Activated T-cell treated with anti-CD3 and anti-CD28 coated beads, Interleukin-2, amount 50 U/mL, for 48 hours (primary cell): ENCODE measurements around the gene MFN2.
"Not testable (repeated sequence)": the region's sequence is repeated elsewhere in the genome, so short reads cannot be mapped to it uniquely, and the experiment has no call there.

Source experiments
- DNase-seq, 2 experiments: peaks; one replicate each; pipeline ENCODE4 v3.0.0-alpha.2; 2020

The MFN2 gene

GRCh38 chr1:12001249-12001917, 21.1 kb downstream of the MFN2 start:
- peak; percentile 74 to 76 for DNase-seq

DNA sequence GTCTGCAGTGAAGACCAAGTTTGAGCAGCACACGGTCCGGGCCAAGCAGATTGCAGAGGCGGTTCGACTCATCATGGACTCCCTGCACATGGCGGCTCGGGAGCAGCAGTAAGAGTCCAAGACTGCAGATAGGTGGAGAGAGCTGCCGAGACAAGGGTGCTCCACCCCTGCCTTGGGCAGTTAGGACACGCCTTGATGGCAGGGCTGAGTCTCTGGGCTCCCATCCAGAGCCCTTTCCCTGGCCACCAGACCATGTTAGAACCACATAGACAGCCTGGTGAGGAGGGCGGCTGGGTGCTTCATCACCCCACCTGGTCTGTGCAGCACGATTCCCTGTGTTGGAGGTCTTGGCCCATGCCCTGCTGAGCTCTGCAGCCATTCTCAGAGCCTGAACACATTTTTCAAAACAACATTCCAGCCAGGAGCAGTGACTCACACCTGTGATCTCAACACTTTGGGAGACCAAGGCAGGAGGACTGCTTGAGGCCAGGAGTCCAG, 21.8 kb downstream of the MFN2 start:
- DNase-seq, result no peak

GRCh38 chr1:12003762-12004161, 23.5 kb downstream of the MFN2 start:
- DNase-seq, result no peak

GRCh38 chr1:12005488-12006166, 25.4 kb downstream of the MFN2 start:
- no peak for DNase-seq

- no peak for DNase-seq
These were observed 26.1 kb downstream of the MFN2 start for GRCh38 chr1:12006167-12006921.

GRCh38 chr1:12007204-12007603, 27.0 kb downstream of the MFN2 start:
- DNase-seq, result no peak

DNA sequence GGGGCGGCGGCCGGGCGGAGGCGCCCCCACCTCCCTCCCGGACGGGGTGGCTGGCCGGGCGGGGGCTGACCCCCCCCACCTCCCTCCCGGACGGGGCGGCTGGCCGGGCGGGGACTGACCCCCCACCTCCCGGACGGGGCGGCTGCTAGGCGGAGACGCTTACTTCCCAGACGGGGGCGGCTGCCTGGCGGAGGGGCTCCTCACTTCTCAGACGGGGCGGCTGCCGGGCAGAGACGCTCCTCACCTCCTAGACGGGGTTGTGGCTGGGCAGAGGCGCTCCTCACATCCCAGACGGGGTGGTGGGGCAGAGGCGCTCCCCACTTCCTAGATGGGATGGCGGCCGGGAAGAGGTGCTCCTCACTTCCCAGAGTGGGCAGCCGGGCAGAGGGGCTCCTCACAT, 28.1 kb downstream of the MFN2 start:
- not testable (repeated sequence) for DNase-seq

DNA sequence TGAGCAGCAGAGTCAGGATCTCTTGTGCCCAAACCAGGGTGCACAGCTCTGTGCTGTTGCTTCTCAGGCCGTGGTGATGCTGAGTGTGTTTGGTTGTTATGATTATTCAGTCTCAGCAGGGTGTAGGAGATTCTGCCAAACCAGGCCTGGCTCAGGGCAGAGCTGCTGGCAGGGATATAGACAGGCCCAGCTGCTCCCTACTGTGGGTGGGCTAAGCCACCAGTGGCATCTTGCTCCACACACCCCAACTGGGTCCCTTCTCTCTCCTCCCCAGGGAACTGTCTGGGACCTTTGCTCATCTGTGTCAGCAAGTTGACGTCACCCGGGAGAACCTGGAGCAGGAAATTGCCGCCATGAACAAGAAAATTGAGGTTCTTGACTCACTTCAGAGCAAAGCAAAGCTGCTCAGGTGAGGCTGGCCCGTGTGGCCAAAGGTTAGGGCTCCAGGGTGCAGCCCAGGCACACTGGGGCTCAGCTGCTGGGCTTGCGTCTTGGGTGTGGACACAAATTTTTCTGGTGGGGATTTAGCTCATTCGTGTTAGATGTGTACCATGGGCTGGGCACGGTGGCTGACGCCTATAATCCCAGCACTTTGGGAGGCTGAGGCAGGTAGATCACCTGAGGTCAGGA, 29.2 kb downstream of the MFN2 start:
- no peak for DNase-seq

DNA sequence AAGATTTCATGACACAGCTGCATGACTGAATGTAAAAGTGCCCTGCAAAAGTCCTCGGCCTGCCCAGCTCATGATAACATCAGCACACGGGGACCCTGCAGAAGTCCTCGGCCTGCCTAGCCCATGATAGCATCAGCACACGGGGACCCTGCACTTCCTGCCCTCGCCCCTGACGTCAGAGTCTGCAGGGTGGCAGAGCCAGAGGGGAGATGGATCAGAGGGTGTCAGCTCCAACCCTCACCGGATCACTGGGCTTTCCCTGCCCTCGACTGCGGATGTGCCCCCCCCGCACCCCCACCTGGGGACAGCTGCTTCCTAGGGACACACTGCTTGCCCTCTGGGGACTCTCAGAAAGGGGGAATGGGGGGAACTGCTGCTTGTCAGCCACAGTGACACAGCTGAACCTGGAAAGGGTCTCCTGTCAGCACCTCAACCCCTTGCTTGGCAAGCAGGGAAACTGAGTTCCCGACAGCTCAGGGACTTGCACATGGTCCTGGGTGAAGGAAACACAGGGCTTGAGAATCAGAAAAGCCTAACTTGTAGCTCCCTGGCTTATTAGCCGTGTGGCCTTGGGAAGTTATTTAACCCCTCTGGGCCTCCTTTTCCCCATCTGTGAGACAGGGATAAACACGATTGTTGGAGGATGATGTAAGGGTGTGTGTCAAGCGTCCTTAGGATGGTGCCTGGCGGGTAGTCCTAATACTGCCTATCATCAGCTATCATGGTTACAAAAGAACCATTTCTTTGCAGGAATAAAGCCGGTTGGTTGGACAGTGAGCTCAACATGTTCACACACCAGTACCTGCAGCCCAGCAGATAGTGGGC, 30.7 kb downstream of the MFN2 start:
- DNase-seq, result no peak

DNA sequence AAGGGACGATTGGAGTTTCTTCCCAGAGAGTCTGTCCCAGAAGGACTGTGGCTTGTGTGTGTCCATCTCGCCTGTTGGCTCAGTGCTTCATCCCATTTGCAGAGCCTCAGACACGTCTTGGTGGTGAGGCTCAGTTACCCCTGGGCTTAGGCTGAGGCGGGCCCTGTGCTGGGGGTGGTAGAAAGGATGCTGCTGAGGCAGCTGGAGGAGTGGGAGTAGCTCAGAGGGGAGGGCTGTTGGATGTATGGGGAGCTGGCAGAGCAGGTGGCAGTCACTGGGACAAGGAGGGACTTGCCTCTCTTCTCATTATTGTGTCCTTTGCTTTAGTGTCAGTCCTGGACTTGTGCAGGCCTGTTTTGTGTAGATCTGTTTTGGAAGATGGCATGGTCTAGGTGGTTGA, 31.8 kb downstream of the MFN2 start:
- no peak for DNase-seq

- DNase-seq, result peak in 1 of 2 experiments; percentile 40
These were observed 32.5 kb downstream of the MFN2 start for GRCh38 chr1:12012560-12013316.

GRCh38 chr1:12014141-12014991, 34.1 kb downstream of the MFN2 start:
- DNase-seq, result peak in 1 of 2 experiments; percentile 40

DNA sequence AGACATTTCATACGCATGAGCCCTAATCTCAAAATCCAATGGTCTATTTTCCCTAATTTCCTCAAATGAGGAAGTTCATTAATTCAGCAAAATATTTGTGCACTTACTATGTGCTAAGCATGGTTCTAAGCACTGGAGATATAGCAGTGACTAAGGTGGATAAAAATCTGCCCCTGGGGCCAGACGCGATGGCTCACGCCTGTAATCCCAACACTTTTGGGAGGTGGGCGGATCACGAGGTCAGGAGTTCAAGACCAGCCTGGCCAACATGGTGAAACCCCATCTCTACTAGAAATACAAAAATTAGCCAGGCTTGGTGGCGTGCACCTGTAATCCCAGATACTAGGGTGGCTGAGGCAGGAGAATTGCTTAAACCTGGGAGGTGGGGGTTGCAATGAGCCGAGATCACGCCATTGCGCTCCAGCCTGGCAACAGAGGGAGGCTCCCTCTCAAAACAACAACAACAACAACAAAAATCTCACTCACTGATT, 34.8 kb downstream of the MFN2 start:
- no peak for DNase-seq

DNA sequence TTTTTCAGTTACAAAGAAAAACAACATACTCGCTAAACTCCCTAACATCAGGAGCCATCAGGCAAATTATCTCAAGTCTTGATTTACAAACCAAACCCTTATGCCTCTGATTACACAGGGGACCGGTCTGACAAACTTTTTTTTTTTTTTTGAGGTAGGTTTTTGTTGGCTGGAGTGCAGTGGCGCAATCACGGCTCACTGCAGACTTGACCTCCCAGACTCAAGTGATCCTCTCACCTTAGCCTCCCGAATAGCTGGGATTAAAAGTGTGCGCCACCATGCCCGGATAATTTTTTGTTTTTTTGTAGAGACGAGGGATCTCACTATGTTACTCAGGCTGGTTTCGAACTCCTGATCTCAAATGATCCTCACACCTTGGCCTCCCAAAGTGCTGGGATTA, 35.3 kb downstream of the MFN2 start:
- no peak for DNase-seq

- no peak for DNase-seq
These were observed 35.9 kb downstream of the MFN2 start for GRCh38 chr1:12016182-12016581.

GRCh38 chr1:12019858-12020509, 39.7 kb downstream of the MFN2 start:
- no peak for DNase-seq

DNA sequence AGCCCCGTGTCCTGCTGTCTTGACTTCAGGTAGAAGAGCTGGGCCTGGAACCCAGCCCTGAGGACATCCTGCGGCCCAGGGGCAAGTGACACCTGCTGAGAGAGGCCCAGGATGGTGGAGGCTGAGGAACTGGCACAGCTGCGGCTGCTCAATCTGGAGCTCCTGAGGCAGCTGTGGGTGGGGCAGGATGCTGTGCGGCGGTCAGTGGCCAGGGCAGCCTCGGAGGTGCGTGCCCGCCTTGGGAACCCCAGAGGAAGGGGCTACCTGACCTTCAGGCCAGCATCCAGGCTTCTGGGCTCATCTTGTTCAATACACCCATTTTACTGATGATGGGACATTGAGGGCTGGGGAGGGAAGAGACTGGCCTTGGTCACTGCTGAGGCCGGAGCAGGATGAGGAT, 41.4 kb downstream of the MFN2 start:
- DNase-seq, result no peak

DNA sequence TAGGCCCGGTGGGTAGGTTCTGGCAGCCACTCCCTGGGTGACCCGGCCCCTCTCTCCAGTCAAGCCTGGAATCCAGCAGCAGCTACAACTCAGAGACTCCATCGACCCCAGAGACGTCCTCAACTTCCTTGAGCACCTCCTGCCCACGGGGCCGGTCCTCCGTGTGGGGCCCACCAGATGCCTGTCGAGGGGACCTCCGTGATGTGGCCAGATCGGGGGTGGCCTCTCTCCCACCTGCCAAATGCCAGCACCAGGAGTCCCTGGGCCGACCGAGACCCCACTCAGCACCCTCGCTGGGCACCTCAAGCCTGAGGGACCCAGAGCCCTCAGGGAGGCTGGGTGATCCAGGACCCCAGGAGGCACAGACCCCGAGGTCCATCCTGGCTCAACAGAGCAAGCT, 41.8 kb downstream of the MFN2 start:
- no peak for DNase-seq

- no peak for DNase-seq
These were observed 46.3 kb downstream of the MFN2 start for GRCh38 chr1:12026586-12026985.

- DNase-seq, result no peak
These were observed 48.0 kb downstream of the MFN2 start for GRCh38 chr1:12028248-12028647.
